SK-N-SH (cell line): ENCODE results near the gene AXIN2. TPM values are rescaled to one million over a fixed set of nuclear protein-coding genes. Genes with fewer than 3 reads are reported as not detected.

Source experiments
- CTCF ChIA-PET: fragments of 300-600, 350-600 bp; formaldehyde crosslinking; extraction: SDS; loops from one replicate; lab custom pipeline; 2021; lab: Yijun Ruan, JAX
- POLR2A ChIA-PET: fragments of 350-600 bp; sonication (Branson Sonifier 250); formaldehyde crosslinking; extraction: SDS; loops from one replicate; lab custom pipeline; 2020; ENCODE audit warnings: antibody characterized with exemption, inconsistent platforms; lab: Yijun Ruan, JAX
- DNase-seq: peaks from one replicate; pipeline ENCODE4 v3.0.0; 2012
- H2AFZ ChIP-seq: fragments of 200-600 bp; sonication (generic); 2 replicates; pipeline ENCODE4 v1.8.1; 2016; ENCODE audit warnings: antibody characterized with exemption, mild to moderate bottlenecking, low read depth
- H3F3A ChIP-seq: fragments of 200-600 bp; sonication (generic); replicated peaks from 2 replicates; pipeline ENCODE3; 2016; ENCODE audit warnings: antibody characterized with exemption, mild to moderate bottlenecking; ENCODE audit not compliant: insufficient read depth
- H3K27ac ChIP-seq, 2 experiments: fragments of 200-500 bp in 1 of 2; fragments of 200-600 bp in 1 of 2; sonication (Bioruptor generic) in 1 of 2; sonication (generic), shearing (Covaris generic) in 1 of 2; 2 replicates each; pipeline versions ENCODE4 v1.5.1 to v1.6.1; 2014 to 2016; ENCODE audit warnings: low read depth in 2 of 2, inconsistent platforms in 1 of 2, low read length in 1 of 2, mild to moderate bottlenecking in 1 of 2, mixed read lengths in 1 of 2
- H3K27me3 ChIP-seq: fragments of 200-600 bp; sonication (generic), shearing (Covaris generic); 2 replicates; pipeline ENCODE4 v1.6.1; 2016; ENCODE audit warnings: mixed run types; ENCODE audit not compliant: insufficient read depth
- H3K36me3 ChIP-seq, 2 experiments: fragments of 200-500 bp in 1 of 2; fragments of 200-600 bp in 1 of 2; sonication (Bioruptor generic) in 1 of 2; sonication (generic) in 1 of 2; replicated peaks in 1 of 2; 2 replicates each; pipeline versions ENCODE3 to v1.5.1; 2014 to 2016; ENCODE audit warnings: low read length in 1 of 2, mild to moderate bottlenecking in 1 of 2; ENCODE audit not compliant: insufficient read depth in 2 of 2, control insufficient read depth in 1 of 2
- H3K4me1 ChIP-seq, 2 experiments: fragments of 200-500 bp in 1 of 2; fragments of 200-600 bp in 1 of 2; sonication (Bioruptor generic) in 1 of 2; sonication (generic), shearing (Covaris generic) in 1 of 2; 2 replicates each; pipeline versions ENCODE4 v1.5.1 to v1.6.1; 2014 to 2016; ENCODE audit warnings: low read depth in 1 of 2, low read length in 1 of 2, mixed run types in 1 of 2; ENCODE audit not compliant: insufficient read depth in 2 of 2, control insufficient read depth in 1 of 2
- H3K4me2 ChIP-seq: fragments of 200-600 bp; sonication (generic), shearing (Covaris generic); 2 replicates; pipeline ENCODE4 v1.6.1; 2017; ENCODE audit warnings: mixed run types
- H3K4me3 ChIP-seq, 2 experiments: fragments of 200-500 bp in 1 of 2; fragments of 200-600 bp in 1 of 2; sonication (Bioruptor generic) in 1 of 2; sonication (generic), shearing (Covaris generic) in 1 of 2; 2 replicates each; pipeline versions ENCODE4 v1.5.1 to v1.8.1; 2014 to 2016; ENCODE audit warnings: low read depth in 2 of 2, inconsistent platforms in 1 of 2, low read length in 1 of 2, mild to moderate bottlenecking in 1 of 2, mixed read lengths in 1 of 2, moderate library complexity in 1 of 2
- H3K79me2 ChIP-seq: fragments of 200-600 bp; sonication (generic); 2 replicates; pipeline ENCODE4 v1.8.1; 2017; ENCODE audit warnings: mild to moderate bottlenecking; ENCODE audit not compliant: insufficient read depth
- H3K9ac ChIP-seq: fragments of 200-600 bp; sonication (generic); 2 replicates; pipeline ENCODE4 v1.6.1; 2017; ENCODE audit warnings: mixed run types
- H3K9me2 ChIP-seq: fragments of 200-600 bp; sonication (generic); 2 replicates; pipeline ENCODE4 v1.6.1; 2017; ENCODE audit warnings: mixed run types
- H3K9me3 ChIP-seq: fragments of 200-600 bp; sonication (generic); 2 replicates; pipeline ENCODE4 v1.6.1; 2017; ENCODE audit warnings: mixed run types, mild to moderate bottlenecking, moderate library complexity
- H4K20me1 ChIP-seq: fragments of 200-600 bp; sonication (generic); 2 replicates; pipeline ENCODE4 v1.6.1; 2017; ENCODE audit warnings: mild to moderate bottlenecking, mixed run types; ENCODE audit not compliant: insufficient read depth
- CHD2 ChIP-seq: fragments of 150-350 bp; IDR thresholded peaks from 2 replicates; pipeline ENCODE4 v1.6.1; 2018; ENCODE audit warnings: low read length; ENCODE audit not compliant: partially characterized antibody
- CTCF ChIP-seq: fragments of 200-600 bp; sonication (generic); IDR thresholded peaks from 2 replicates; pipeline ENCODE4 v1.6.1; 2017; ENCODE audit warnings: antibody characterized with exemption, mild to moderate bottlenecking, moderate library complexity
- ELF1 ChIP-seq: IDR thresholded peaks from 2 replicates; pipeline ENCODE4 v1.4.0; 2012
- FOSL2 ChIP-seq: IDR thresholded peaks from 2 replicates; pipeline ENCODE4 v1.4.0; 2012; ENCODE audit warnings: low read depth, mild to moderate bottlenecking, moderate library complexity, borderline replicate concordance
- GABPA ChIP-seq: IDR thresholded peaks from 2 replicates; pipeline ENCODE4 v1.4.0; 2012; ENCODE audit warnings: low read depth, mild to moderate bottlenecking
- GATA2 ChIP-seq: sonication (generic); formaldehyde crosslinking; IDR thresholded peaks from 2 replicates; pipeline ENCODE4 v1.5.0; 2020; ENCODE audit warnings: mild to moderate bottlenecking, missing genetic modification reagents
- JUND ChIP-seq: IDR thresholded peaks from 2 replicates; pipeline ENCODE4 v1.4.0; 2012
- MXI1 ChIP-seq: IDR thresholded peaks from 2 replicates; pipeline ENCODE4 v1.6.1; 2012; ENCODE audit warnings: mild to moderate bottlenecking, low read depth, low read length, improper control_type of control experiment
- NRF1 ChIP-seq: IDR thresholded peaks from 2 replicates; pipeline ENCODE4 v1.6.1; 2012; ENCODE audit warnings: low read depth, mild to moderate bottlenecking, low read length
- PBX3 ChIP-seq: IDR thresholded peaks from 2 replicates; pipeline ENCODE4; 2012
- RAD21 ChIP-seq: IDR thresholded peaks from 2 replicates; pipeline ENCODE4 v1.6.1; 2012; ENCODE audit warnings: mild to moderate bottlenecking, low read length
- RFX5 ChIP-seq: IDR thresholded peaks from 2 replicates; pipeline ENCODE4 v1.6.1; 2012; ENCODE audit warnings: mild to moderate bottlenecking, improper control_type of control experiment, low read length
- RXRA ChIP-seq: IDR thresholded peaks from 2 replicates; pipeline ENCODE4 v1.4.0; 2012; ENCODE audit warnings: low read depth, mild to moderate bottlenecking, borderline replicate concordance
- SIN3A ChIP-seq: IDR thresholded peaks from 2 replicates; pipeline ENCODE4 v1.6.1; 2012; ENCODE audit warnings: low read depth, mild to moderate bottlenecking, low read length, moderate library complexity, borderline replicate concordance
- USF1 ChIP-seq: IDR thresholded peaks from 2 replicates; pipeline ENCODE4 v1.4.0; 2012; ENCODE audit warnings: low read depth, borderline replicate concordance
- YY1 ChIP-seq: IDR thresholded peaks from 2 replicates; pipeline ENCODE4 v1.4.0; 2012; ENCODE audit warnings: low read depth, mild to moderate bottlenecking
- ZBTB33 ChIP-seq: IDR thresholded peaks from 2 replicates; pipeline ENCODE4 v1.4.0; 2012; ENCODE audit warnings: low read depth, borderline replicate concordance
- WGBS: methylation state at CpG from one replicate; pipeline ENCODE4 v1.1.6; 2017; ENCODE audit warnings: low lambda C conversion rate; 5-methylcytosine and 5-hydroxymethylcytosine counted together
- polyA plus RNA-seq, 3 experiments: library from polyadenylated mRNA; depleted of rRNA; stranded (reverse); fragments of >200 nt; gene quantifications; 2 replicates each; pipeline ENCODE4 v1.2.3, GENCODE V29; 2012

Gene AXIN2
- polyA plus RNA-seq, 1 of the 3 experiments (the other 2 are of a cell fraction), result 8.3 TPM

GRCh38 chr17:65565559-65565958 is 4.1 kb upstream of the AXIN2 start:
- Histone ChIP-seq H3K27ac (no peak overlapping the region), H3K79me2 (no peaks in the 10 kb centered on the region), H2AFZ (no peak overlapping the region), H3F3A (no peaks in the 10 kb centered on the region), H4K20me1 (no peaks in the 10 kb centered on the region), H3K4me3 (no peak overlapping the region), H3K9ac (no peak overlapping the region), H3K9me2 (no peaks in the 10 kb centered on the region), H3K36me3 (no peaks in the 10 kb centered on the region), H3K4me2 (no peak overlapping the region), H3K27me3 (no peaks in the 10 kb centered on the region), H3K4me1 (peaks cover 0 to 11% of the 10 kb centered on the region in 2 experiments; a peak in 1 of 4 replicates), H3K9me3 (no peaks in the 10 kb centered on the region)
- POLR2A ChIA-PET, result no interaction called here
- TF ChIP-seq RAD21, result no peak
- no peak for TF ChIP-seq CHD2
- no peak for TF ChIP-seq NRF1
- TF ChIP-seq GABPA, result no peak
- no peak for TF ChIP-seq YY1
- TF ChIP-seq ELF1, result no peak
- TF ChIP-seq ZBTB33, result no peak
- TF ChIP-seq CTCF, result no peak
- no peak for TF ChIP-seq USF1
- TF ChIP-seq PBX3, result no peak
- no peak for TF ChIP-seq GATA2 (CRISPR knock-in tag)
- TF ChIP-seq JUND, result no peak
- no peak for TF ChIP-seq RFX5
- TF ChIP-seq MXI1, result no peak
- TF ChIP-seq FOSL2, result no peak
- no peak for TF ChIP-seq SIN3A
- no peak for TF ChIP-seq RXRA
- CTCF ChIA-PET, result interaction anchor here (1.2 kb wide), 1 partner anchor 8 kb away, joined by 3 read pairs; no protein-coding TSS in a partner anchor
- 80% methylated on average over 4 of the region's 4 CpGs for WGBS
- no peak for DNase-seq
